GM12801 (cell line): ENCODE data around the gene LETMD1.

Experiments
- TF ChIP-seq, protein P1 (sequence below): IDR thresholded peaks from one replicate; pipeline ENCODE4 v1.5.1; 2011; ENCODE audit warnings: control low read depth; ENCODE audit not compliant: insufficient read length; ENCODE audit errors: extremely low read depth

LETMD1 gene

DNA sequence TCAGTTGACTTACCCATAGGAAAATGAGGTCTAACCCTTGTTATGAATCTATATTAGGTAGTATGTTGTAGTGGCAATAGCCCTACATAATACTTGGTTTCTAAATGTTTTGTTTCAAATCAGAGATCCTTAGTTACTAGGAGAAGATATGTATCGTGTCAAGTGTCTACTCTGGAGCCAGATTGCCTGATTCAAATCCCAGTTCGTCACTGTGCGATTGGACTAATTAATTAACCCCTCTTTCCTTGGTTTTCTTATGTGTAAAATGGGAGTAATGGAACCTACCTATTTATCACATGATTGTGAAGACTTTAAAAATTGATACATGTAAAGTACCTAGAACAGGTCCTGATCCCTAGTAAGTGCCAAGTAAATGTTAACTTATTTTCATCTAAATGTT lies 1.4 kb downstream of the LETMD1 start:
- TF ChIP-seq, protein P1, sequence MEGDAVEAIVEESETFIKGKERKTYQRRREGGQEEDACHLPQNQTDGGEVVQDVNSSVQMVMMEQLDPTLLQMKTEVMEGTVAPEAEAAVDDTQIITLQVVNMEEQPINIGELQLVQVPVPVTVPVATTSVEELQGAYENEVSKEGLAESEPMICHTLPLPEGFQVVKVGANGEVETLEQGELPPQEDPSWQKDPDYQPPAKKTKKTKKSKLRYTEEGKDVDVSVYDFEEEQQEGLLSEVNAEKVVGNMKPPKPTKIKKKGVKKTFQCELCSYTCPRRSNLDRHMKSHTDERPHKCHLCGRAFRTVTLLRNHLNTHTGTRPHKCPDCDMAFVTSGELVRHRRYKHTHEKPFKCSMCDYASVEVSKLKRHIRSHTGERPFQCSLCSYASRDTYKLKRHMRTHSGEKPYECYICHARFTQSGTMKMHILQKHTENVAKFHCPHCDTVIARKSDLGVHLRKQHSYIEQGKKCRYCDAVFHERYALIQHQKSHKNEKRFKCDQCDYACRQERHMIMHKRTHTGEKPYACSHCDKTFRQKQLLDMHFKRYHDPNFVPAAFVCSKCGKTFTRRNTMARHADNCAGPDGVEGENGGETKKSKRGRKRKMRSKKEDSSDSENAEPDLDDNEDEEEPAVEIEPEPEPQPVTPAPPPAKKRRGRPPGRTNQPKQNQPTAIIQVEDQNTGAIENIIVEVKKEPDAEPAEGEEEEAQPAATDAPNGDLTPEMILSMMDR: no peak

DNA sequence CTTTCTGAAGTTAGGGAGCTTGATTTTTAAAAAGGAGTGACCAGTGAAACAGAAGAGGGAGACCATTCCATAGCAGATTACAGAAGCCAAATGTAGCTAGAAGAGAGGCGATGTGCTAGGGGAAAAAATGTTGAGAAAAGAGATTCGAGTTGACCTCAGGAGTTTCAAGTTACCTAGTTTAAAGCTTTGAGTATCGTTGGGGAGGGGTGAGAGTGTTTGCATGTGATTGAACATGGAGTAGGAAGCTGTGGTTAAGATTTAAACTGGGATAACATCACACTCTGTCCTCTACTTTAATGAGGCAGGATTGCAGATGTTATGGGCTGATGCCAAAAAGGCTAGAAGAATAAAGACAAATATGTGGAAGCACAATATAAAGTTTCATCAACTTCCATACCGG lies 3.7 kb downstream of the LETMD1 start:
- TF ChIP-seq, protein P1: no peak

DNA sequence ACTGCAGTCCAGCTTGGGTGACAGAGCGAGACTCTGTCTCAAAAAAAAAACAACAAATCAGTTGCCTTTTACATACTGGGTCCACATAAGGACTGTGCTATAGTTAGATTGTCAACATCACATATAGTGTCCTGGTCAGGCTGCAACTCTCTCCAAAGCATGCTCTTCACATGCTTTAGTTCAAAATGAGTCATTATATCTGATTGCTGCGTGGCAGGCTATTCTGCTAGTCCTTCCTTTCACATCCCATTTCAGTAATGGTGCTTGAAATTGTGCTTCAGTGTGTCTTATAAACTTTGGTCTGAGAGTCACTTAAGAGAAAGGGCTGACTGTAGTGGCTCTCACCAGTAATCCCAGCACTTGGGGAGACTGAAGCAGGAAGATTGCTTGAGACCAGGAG lies 6.9 kb downstream of the LETMD1 start:
- TF ChIP-seq, protein P1: no peak

DNA sequence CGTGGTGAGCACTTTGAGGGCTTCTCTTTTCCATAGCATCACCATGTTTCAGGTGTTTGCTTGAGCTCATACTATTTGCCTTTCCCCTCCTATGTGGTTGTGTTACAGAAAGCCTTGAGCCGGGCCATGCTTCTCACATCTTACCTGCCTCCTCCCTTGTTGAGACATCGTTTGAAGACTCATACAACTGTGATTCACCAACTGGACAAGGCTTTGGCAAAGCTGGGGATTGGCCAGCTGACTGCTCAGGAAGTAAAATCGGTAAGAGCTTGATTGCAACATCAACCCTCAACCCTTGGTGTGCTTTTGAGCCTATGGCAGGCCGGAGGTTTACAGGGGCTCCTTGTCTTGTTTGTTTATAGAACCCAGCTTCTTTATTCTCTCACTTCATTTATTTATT lies 8.1 kb downstream of the LETMD1 start:
- TF ChIP-seq, protein P1: no peak

DNA sequence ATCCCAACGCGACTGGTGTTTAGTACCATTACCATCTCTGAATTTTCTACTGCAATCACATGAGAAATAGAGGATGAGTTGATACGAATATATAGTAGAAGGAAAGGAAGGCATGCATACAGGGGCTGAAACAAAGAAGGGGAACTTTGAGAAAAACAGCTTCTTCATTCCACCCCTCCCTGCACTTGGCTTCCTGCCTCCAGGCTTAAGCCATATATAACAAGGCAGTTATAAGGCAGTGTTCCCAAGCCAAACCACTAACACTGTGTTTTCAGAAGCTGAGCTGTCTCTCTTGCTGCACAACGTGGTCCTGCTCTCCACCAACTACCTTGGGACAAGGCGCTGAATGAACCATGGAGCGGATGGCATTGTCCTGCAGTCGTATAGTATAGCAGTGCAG lies 11.0 kb downstream of the LETMD1 start:
- TF ChIP-seq, protein P1: no peak

DNA sequence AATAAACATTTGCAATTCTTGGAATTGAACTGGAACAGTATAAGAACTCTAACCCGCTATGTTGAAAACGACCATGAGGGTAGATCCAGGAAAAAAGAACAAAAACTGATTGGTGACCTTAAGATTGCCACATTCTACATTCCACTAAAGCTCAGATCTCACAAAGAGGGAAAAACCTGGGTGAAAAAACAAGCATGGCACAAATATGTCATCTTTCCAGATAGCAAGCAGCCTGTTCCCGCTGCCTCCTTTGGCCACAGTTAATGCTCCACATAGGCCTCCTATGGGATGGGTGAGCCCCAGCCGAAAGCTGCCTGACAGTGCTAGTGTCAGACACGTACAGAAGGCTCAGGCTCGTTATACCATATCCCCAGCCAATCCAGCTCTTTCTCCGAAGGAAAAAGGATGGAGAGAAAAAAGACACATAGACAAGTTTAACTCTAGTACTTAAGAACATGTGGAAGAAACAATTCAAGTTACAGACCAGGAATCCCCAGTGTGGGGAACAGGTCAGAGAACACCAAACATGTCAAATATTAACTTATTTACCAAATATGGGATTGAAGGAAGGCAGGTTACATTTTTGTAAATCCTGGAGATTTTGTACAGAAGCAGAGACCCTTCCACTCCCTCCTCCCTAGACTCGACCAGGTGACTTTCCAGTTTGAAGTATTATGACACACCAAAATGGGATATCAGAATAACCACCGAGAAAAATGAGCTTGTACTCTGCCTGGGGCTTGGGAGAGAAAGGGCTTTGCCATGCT lies 14.7 kb downstream of the LETMD1 start:
- TF ChIP-seq, protein P1: no peak

DNA sequence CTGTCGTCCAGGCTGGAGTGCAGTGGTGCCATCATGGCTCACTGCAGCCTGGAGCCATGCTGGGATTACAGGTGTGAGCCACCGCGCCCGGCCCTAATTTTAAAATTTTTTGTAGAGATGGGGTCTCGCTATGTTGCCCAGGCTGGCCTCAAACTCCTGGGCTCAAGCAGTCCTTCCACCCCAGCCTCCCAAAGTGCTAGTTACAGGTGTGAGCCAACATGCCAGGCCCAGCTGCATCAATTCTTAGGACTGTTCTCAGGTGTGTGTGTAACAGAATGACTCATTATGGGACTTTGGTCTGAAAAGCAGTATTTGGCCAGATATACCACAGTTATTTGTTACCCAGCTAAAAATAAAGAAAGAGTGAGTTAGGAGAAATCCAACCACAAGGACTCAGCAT lies 17.4 kb downstream of the LETMD1 start:
- TF ChIP-seq, protein P1: no peak
